Small intestine (tissue), 7 donors: Measurements from ENCODE around the gene DDC. TPM values are rescaled to one million over a fixed set of nuclear protein-coding genes. Genes with fewer than 3 reads are reported as not detected.
A peak's percentile ranks its signal among the peaks of the same experiment; 100 is the strongest.
"Not testable (repeated sequence)": the region's sequence is repeated elsewhere in the genome, so short reads cannot be mapped to it uniquely, and the experiment has no call there.

Experiments used
- DNase-seq, 2 donors: peaks; one replicate each; pipeline versions ENCODE4 v3.0.0 to v3.0.0-alpha.2; 2013
- FAIRE-seq: peaks from 2 replicates; lab custom pipeline; 2012; peaks lifted over from hg19 to GRCh38; lab: Jason Lieb, UNC
- H3K27ac ChIP-seq, 3 donors: one replicate each; pipeline ENCODE4 v1.5.1; 2013; ENCODE audit warnings: low read length in 2 of 3, mild to moderate bottlenecking in 2 of 3, control low read depth in 1 of 3, inconsistent platforms in 1 of 3, low read depth in 1 of 3, moderate library complexity in 1 of 3
- H3K27me3 ChIP-seq, 3 donors: one replicate each; pipeline ENCODE4 v1.6.1; 2013; ENCODE audit warnings: low read length in 3 of 3, inconsistent platforms in 1 of 3; ENCODE audit not compliant: control insufficient read depth in 3 of 3, insufficient read depth in 3 of 3
- H3K36me3 ChIP-seq, 3 donors: one replicate each; pipeline ENCODE4 v1.6.1; 2013; ENCODE audit warnings: low read length in 3 of 3, inconsistent platforms in 1 of 3, low read depth in 1 of 3, mild to moderate bottlenecking in 1 of 3, moderate library complexity in 1 of 3; ENCODE audit not compliant: control insufficient read depth in 3 of 3, insufficient read depth in 2 of 3
- H3K4me1 ChIP-seq, 3 donors: one replicate each; pipeline ENCODE4 v1.6.1; 2013; ENCODE audit warnings: low read length in 2 of 3, inconsistent platforms in 1 of 3, low read depth in 1 of 3, mild to moderate bottlenecking in 1 of 3, moderate library complexity in 1 of 3; ENCODE audit not compliant: control insufficient read depth in 3 of 3, insufficient read depth in 2 of 3
- H3K4me3 ChIP-seq, 3 donors: one replicate each; pipeline ENCODE4 v1.5.1; 2013; ENCODE audit warnings: low read length in 3 of 3, control low read depth in 1 of 3, inconsistent platforms in 1 of 3, low read depth in 1 of 3, mild to moderate bottlenecking in 1 of 3, moderate library complexity in 1 of 3
- H3K9me3 ChIP-seq, 2 donors: one replicate each; pipeline ENCODE4 v1.6.1; 2013; ENCODE audit warnings: low read depth in 1 of 2, low read length in 1 of 2; ENCODE audit not compliant: control insufficient read depth in 2 of 2, insufficient read depth in 1 of 2
- WGBS, 3 donors: extraction: QIAGEN DNeasy Blood & Tissue Kit; methylation state at CpG; one replicate each; pipeline ENCODE4 v1.1.7; 2013; 5-methylcytosine and 5-hydroxymethylcytosine counted together
- polyA plus RNA-seq, 4 donors: library from polyadenylated mRNA; stranded (reverse) in 3 of 4; unstranded in 1 of 4; fragments of 200-250 nt in 3 of 4; fragments of 120-200 nt in 1 of 4; gene quantifications; one replicate each; pipeline versions ENCODE4 v1.2.1 to v1.2.3, GENCODE V29; 2013
- donor health status: healthy with polysubstance abuse.
- donor health status: control.
- donor health status: control.
- donor health status: Bipolar disorder and iron deficiency.
- donor health status: healthy.

Gene DDC
- polyA plus RNA-seq, 4 donors, result 127 to 689 (median 344) TPM

DNA sequence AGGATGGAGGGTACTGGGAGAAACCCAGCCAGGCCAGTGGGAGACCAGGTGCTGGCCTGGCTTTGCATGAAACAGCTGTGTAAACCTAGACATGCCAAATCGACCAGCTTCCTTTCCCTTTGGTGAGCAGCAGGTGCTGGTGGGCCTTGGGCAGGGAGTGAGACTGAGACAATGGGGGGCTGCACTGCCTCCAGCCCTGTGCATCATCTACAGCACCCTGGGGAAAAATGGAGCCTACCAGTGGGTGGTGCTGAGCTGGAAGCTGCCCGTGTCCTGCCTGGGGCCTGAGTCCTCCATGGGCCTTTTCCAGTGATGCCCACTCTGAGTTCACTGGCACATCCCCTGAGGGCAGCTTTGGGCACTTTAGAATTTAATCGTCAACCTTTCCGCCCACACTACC lies 19.2 kb upstream of the DDC start:
- Histone ChIP-seq H3K27ac (no peak overlapping the region), H3K4me3 (no peak overlapping the region), H3K9me3 (peaks cover 0 to 31% of the 10 kb centered on the region in 2 donors), H3K27me3 (no peaks in the 10 kb centered on the region), H3K36me3 (no peaks in the 10 kb centered on the region), H3K4me1 (peaks cover 0 to 7% (median 0%) of the 10 kb centered on the region in 3 donors)
- DNase-seq (no peak), FAIRE-seq (no peak)
- WGBS, 3 donors, result 80 to 84% (median 82%) methylated on average over 4 of the region's 4 CpGs

DNA sequence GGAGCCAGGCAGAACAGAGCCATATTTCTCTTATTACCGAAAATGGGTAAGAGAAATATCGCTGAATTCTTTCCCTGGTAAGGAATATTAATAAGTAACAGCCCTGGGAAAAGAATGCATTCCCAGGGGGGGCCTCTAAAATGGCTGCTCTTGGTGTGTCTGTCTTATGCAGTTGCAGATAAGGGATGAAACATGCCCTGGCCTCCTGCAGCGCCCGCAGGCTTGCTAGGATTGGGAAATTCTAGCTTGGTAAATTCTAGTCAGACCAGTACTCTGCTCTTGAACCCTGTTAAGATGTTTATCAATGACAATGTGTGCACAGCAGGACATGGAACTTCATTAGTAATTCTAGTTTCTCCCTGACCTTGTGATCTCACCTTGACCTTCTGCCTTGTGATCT lies 18.1 kb upstream of the DDC start:
- H3K36me3 ChIP-seq, H3K4me3 ChIP-seq, FAIRE-seq, H3K27ac ChIP-seq, DNase-seq, H3K4me1 ChIP-seq, H3K27me3 ChIP-seq: not testable (repeated sequence)
- WGBS, 3 donors, result 94 to 98% (median 96%) methylated on average over 4 of the region's 4 CpGs
- H3K9me3 ChIP-seq, result peaks cover 0 to 31% of the 10 kb centered on the region in 2 donors

- WGBS, 3 donors, result 89 to 96% (median 93%) methylated on average over 4 of the region's 4 CpGs
- not testable (repeated sequence) for DNase-seq
These were observed 17.1 kb upstream of the DDC start for GRCh38 chr7:50582271-50582670.

GRCh38 chr7:50580666-50581065 lies 15.5 kb upstream of the DDC start:
- Histone ChIP-seq H3K4me1 (peaks cover 0 to 13% (median 4%) of the 10 kb centered on the region in 3 donors), H3K9me3 (peaks cover 0 to 29% of the 10 kb centered on the region in 2 donors), H3K27ac (peak overlapping the region in 1 of 3 donors; percentile 48)
- not testable (repeated sequence) for H3K36me3 ChIP-seq, DNase-seq, H3K4me3 ChIP-seq, FAIRE-seq, H3K27me3 ChIP-seq
- WGBS, 3 donors, result 85 to 91% (median 86%) methylated on average over 2 of the region's 2 CpGs

More at GRCh38 chr7:50582271-50582670, 17.1 kb upstream of the DDC start:
- FAIRE-seq, H3K36me3 ChIP-seq, H3K27me3 ChIP-seq, H3K27ac ChIP-seq, H3K4me3 ChIP-seq: not testable (repeated sequence)
- peaks cover 0 to 31% of the 10 kb centered on the region in 2 donors for H3K9me3 ChIP-seq
- peaks cover 0 to 12% (median 3%) of the 10 kb centered on the region in 3 donors for H3K4me1 ChIP-seq

DNA sequence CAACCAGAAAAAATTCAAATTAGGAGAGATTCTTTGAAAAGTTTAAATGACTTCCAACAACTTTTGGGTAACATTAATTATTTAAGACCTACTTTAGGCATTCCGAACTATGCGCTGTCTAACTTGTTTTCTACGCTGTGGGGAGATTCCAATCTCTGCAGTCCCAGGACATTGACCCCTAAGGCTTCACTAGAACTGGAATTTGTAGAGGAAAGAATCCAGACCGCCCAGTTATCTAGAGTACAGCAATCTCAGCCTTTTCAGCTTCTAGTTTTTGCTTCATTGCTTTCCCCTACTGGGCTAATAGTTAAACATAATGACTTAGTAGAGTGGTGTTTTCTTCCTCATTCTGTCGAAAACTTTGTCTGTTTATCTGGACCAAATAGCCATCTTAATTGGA lies 14.9 kb upstream of the DDC start:
- no peak for FAIRE-seq
- no peaks in the 10 kb centered on the region for H3K27me3 ChIP-seq
- WGBS, 3 donors, result 74 to 83% (median 82%) methylated on average over 5 of the region's 5 CpGs

GRCh38 chr7:50578105-50578504 lies 12.9 kb upstream of the DDC start:
- H3K9me3 ChIP-seq, FAIRE-seq, H3K4me3 ChIP-seq, H3K36me3 ChIP-seq, H3K27me3 ChIP-seq: not testable (repeated sequence)
- H3K27ac ChIP-seq, result peak overlapping the region in 2 of 3 donors; percentile 1 to 65
- H3K4me1 ChIP-seq, result peaks cover 0 to 13% (median 4%) of the 10 kb centered on the region in 3 donors
- WGBS, 3 donors, result 28 to 56% (median 54%) methylated on average over 4 of the region's 4 CpGs
- peak; percentile 48 to 80 for DNase-seq

More for the DNA sequence above, 14.9 kb upstream of the DDC start:
- no peaks in the 10 kb centered on the region for H3K36me3 ChIP-seq
- no peak overlapping the region for H3K4me3 ChIP-seq
- H3K9me3 ChIP-seq, result peaks cover 0 to 28% of the 10 kb centered on the region in 2 donors
- DNase-seq, result no peak
- peak overlapping the region in 1 of 3 donors; percentile 48 for H3K27ac ChIP-seq
- peaks cover 0 to 13% (median 4%) of the 10 kb centered on the region in 3 donors for H3K4me1 ChIP-seq

GRCh38 chr7:50577569-50577968 lies 12.4 kb upstream of the DDC start:
- Histone ChIP-seq H3K27ac (peak overlapping the region in 2 of 3 donors; percentile 1 to 56), H3K4me1 (peaks cover 0 to 13% (median 4%) of the 10 kb centered on the region in 3 donors), H3K9me3 (peaks cover 0 to 4% of the 10 kb centered on the region in 2 donors), H3K27me3 (no peaks in the 10 kb centered on the region), H3K36me3 (no peaks in the 10 kb centered on the region), H3K4me3 (no peak overlapping the region)
- WGBS, 3 donors, result 89 to 96% (median 94%) methylated on average over 10 of the region's 10 CpGs
- no peak for DNase-seq
- no peak for FAIRE-seq

GRCh38 chr7:50576388-50576787 lies 11.2 kb upstream of the DDC start:
- not testable (repeated sequence) for H3K4me3 ChIP-seq, DNase-seq, FAIRE-seq, H3K27ac ChIP-seq, H3K9me3 ChIP-seq, H3K36me3 ChIP-seq, H3K27me3 ChIP-seq
- WGBS, 3 donors, result 73 to 75% (median 75%) methylated on average over 6 of the region's 6 CpGs
- H3K4me1 ChIP-seq, result peaks cover 0 to 13% (median 4%) of the 10 kb centered on the region in 3 donors
